HG03045 (cell line): ENCODE data around the gene CCDC74B.
"Not testable (repeated sequence)": the region's sequence is repeated elsewhere in the genome, so short reads cannot be mapped to it uniquely, and the experiment has no call there.

ENCODE experiments used
- ATAC-seq: cut with Tn5 transposase; IDR thresholded peaks from one replicate; pipeline ENCODE4 v1.9.1; 2021; ENCODE audit warnings: mild to moderate bottlenecking, moderate library complexity; ENCODE audit not compliant: unreplicated experiment

Gene CCDC74B

DNA sequence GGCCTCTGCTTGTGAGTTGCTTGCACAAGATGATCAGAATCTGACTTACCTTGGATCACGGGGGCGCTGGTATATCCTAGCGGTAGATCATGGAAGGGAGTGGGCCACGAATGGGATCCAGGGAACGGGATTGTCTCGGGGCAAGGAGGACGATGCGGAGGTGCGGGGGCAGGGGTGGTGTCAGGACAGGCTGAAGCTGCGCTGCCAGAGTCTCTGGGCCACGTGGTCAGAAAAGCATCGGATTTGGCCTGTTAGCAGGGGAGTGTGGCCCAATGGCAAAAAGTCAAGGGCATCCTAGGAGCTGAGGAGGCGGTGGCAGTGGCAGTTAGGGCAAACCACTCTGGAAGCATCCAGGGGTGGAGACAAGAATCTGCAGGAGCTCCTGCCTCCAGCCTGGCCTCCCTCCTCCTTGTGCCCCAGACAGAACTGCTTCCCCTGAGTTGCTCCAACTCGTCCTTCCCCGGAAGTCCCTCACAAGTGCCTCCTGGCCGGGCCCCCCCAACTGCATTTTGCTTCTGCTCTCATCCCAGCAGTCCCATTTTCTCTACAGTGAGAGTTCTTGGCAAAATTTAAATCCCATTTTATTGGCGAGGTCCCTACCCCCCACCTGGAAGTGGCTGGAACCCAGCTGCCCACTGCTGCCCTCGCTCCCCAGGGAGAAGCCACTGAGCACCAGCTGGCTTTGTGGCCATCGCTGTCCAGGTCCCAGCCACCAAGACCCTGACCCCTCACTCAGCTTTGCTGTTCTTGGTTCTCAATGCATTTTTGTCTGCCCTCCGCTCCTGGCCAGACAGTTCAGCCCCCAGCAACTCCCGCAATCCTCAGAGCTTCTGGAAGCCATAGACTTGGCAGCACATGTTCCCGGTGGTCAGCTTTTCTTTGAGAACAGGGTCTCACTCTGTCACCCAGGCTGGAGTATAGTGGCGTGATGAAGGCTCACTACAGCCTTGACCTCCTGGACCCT lies 5.6 kb upstream of the CCDC74B start:
- no peak for ATAC-seq

DNA sequence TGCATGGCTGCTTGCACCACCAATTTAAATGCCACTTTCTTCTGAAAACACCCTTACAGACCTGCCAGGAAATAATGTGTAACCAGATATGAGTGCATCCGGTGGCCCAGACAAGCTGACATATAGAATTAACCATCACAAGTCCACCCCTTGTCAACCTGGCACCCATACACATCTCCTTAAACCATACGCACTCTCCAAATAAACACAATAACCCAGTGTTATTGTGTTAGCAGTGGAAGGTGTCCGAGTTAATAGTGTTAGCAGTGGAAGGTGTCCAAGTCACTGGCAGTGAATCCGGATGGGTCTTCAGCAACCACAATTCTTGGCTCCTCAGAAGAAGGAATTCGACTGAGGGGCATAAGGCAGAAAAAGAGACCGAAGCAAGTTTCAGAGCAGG lies 3.6 kb upstream of the CCDC74B start:
- not testable (repeated sequence) for ATAC-seq

DNA sequence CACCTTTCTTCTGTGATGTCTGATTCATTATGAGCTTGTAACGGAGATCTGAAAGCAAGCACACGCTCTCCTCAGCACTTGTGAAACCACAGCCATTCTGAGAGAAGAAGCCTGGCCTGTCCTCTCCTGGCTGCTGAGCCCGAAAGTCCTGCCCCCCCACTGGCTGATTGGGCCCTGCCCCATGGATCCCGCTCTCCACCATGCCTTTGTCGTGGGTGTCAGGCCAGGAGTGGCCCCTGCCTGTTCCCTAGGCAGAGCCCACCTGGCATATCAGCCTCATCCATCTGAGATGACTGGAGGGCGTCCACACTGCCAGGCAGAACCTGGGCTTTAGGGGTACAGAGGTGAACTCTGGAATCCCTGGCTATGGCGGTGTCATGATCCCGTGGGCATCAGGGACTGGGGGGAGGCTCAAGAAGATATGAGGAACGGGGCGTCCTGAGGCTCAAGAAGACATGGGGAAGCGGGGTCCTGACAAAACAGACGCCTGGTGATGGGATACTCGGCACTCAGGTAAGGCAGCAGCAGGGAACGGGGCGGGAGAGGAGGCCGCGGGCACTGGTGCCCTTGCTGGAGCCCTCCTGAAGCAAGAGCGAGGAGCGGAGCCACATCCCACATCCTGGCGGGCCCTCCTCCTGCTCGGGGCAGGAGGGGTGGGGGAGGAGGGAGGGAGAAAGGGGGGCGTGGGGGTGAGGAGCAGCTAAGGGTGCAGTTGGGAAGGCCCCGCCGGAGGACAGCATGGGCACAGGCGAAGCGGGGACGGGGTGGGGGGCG lies 1.5 kb downstream of the CCDC74B start:
- not testable (repeated sequence) for ATAC-seq

DNA sequence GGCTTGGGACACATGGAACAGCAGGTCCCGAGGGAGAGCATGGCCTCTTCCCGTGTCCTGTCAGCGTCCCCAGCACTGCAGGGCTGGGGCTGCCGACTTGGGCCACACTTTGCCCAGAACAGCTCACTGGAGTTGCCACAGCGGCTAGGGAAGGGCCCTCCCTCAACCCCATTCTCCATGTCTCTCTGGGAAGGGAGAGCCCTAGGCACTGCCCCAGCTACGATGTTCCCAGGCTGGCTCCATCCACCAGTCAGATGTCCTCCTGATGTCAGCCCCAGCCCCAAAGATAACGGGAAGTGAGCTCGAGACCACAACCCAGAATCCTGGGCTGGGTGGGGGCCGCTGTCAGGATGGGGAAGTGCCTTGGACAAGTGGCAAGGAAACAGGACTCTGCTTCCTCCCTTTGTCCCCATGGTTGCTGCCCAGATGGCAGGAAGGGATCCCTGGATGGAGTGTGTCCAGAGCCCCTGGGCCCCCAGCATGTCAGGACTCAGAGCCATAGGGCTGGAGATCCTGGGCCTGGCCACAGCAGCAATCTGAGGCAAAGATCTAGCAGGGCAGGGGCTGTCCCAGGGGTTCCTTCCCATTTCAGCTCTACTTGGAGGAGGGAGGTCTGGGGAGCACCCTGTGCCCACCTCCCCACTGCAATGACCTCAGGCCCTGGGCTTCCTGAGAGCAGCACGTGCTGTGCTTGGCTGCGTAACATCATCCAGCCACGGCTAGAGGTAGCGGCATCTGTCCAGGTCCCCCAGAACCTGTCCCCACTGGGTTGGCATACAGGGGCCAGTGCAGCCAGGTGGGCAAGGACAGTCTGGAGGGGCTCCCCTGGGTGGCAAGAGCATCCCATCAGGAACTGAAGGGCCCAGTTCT lies 2.3 kb downstream of the CCDC74B start:
- not testable (repeated sequence) for ATAC-seq

DNA sequence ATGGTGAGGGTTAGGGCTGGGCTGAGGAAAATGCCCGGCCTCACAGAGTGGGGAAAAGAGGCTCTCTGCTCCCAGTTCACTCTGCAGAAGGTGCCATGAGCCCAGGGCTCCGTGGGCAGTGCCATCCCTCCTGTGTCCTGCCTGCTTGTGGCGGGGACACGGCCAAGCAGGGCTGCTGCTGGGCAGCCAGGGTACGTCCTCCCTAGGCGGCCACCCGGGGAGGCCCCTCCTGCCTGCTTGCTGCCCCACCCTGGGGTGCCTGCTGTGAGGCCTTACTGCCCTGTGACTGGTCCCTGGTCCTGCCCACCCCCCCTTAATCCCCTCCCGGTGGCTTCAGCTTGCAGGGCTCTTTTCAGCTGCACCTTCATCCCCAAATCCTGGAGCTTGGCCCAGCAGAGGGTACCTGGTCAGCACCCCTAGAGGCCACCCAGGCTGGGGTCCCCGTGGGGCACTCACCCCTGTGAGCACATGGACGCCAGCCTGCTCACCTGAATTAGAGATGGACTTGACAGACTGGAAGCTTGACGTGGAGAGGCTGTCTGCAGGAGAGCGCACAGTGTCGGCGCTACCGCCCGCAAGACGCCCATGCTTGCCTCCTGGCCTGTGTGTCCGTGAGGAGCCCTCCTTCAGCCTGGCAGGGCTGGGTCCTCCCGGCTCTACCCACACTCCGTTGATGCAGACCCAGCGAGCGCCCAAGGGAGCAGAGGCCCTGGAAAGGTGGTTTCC lies 3.1 kb downstream of the CCDC74B start:
- not testable (repeated sequence) for ATAC-seq

DNA sequence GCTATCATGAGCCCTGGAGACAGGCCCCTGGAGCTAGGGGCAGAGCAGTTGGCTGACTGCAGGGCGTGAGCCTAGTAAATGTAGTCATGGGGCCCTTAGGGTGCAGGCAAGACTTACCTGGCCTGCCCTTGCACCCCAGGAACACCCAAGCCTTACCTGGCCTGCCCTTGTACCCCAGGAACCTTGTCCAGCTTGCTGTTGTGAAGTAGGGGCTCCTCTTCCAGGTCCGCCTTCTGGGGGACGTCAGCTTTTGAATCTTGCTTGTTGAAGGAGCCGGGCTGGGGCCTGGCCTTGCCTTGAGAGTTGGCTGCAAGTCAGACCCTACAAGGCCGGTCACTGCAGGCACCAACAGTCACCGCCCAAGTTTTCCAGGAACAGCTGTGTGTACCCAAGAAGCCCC lies 3.9 kb downstream of the CCDC74B start:
- not testable (repeated sequence) for ATAC-seq

DNA sequence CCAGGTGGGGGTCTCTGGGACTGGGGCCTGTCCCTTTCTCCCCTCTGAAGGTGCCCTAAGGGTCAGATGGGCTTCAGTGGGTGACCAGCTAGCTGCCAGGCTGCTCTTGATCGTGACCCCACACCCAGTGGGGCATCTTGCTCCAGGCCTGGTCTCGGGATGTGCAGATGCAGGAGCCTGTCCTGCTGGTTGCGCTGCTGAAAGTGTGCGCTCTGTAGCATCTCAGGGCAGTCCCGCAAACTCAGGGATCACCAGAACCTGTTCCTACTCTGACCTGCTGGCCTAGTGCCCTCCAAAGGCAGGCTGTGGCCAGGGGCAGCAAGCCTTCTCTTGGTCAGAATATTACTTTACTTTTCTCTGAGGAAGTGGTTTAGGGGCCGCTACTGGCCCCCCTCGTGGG lies 4.4 kb downstream of the CCDC74B start:
- ATAC-seq = not testable (repeated sequence)

DNA sequence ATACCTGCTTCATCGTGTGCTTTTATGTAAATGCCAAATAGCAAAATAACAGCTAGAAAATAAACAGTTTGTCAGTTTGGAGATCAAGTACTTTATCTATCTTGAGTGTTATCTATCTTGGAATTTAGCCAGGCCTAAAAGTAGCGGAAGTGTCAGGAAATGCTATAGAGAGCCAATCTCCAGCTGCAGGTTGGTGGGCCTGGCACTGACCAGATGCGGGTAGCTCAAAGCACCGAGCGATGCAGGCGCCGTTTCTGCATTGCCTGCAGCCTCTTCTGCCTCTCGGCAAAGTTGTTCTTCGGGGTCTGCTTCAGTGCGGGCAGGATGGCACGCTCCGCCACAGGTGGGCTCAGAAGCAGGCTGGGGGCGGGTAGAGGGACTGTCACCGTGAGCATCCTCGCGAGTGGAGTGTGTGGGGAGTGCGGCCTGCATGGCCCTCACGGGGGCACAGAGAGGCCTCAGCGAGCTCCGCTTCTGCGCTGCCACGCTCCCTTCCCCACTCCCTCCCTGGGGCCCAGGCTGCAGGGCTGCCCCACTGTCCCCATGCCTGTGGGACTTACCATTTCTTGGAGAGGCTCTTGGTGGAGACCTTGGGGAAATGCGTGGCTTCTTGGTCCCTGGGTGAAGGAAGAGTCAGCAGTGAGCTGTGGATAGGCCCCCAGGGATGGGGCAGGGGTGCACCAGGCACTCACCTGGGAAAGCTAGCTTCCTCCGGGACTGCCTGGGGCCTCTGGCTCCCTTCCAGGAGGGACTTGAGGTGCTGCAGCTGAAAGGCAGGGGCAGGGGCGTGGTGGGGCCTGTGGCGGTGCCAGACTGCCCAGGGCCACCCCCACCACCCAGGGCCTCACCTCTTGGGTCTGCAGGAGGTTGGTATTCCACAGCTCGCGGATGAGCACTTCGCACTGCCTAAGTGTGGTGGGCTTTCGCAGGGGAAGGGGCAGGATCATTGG lies 5.3 kb downstream of the CCDC74B start:
- ATAC-seq = not testable (repeated sequence)

DNA sequence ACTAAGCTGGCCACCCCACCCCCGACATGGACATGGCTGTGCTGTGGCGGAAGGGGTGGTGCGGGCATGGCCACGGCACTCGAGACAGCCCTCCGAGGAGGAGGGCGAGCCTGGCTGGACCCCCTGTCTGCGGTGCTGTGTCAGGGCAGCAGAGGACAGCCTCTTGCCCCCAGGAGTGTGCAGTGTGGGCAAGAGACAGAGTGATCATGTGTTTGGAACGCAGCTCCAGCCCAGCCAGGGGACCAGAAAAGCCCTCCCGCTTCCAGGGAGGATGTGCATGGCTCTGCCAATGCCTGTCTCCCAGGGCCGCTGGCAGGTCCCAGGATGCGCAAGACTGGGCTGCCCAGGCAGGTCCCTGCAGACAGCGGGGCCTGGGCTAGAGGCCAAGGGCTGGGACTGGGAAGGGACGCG lies 6.1 kb downstream of the CCDC74B start:
- ATAC-seq = not testable (repeated sequence)

DNA sequence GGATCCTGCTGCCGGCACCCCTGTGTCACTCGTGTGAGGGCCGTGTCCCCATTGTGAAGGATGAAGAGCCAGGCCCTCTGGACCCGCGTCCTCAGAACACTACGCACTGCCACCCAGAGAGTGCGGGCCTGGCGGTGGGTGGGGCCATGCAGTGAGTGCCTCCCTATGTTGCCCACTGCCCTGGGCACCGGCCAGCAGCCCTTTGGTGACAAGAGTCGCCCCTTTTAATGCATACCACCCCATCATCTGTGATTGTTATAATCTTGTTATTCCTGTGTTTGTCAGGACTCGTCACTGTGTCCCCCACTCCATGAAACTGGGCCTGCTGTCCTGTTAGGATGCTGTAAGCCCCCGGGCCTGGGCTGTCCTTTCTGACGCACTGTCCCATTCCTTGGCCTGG lies 6.6 kb downstream of the CCDC74B start:
- ATAC-seq = not testable (repeated sequence)

DNA sequence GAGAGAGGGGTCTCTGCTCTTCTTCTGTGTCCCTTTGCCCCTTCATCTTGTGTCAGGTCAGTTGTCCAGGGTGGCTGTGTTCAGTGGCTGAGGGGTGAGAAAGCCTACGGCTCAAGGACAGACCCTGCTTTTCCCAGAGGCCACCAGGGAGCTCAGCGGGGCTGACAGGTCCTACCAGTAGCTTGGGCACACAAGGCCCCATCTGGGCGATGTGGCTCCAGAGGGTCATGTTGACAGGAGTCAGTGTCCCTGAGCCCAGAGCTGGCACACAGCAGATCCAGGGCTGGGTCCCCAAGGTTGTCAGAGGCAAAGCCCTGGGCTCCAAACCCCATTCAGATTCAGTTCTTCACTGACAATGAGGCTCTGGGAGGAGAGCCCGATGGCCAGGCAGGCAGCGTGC lies 7.8 kb downstream of the CCDC74B start:
- ATAC-seq = not testable (repeated sequence)

DNA sequence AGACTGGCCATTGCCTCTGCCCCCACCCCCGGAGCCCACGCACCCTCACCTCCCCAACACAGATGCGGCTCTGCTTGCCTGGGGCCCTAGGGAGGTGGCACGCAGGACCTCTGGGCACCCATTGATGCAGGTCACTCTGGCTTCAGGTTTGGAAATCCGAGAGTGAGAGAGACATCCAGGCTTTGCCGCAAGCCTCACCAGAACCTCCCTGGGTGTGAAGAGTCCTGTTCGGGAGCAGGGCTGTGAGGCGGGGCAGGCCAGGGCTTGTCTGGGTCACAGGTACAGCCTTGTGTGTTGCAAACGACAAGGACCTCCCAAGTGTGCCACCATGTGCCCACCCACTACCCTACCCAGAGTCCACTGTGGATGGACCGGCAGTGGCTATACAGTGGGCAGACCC lies 8.4 kb downstream of the CCDC74B start:
- ATAC-seq = not testable (repeated sequence)

DNA sequence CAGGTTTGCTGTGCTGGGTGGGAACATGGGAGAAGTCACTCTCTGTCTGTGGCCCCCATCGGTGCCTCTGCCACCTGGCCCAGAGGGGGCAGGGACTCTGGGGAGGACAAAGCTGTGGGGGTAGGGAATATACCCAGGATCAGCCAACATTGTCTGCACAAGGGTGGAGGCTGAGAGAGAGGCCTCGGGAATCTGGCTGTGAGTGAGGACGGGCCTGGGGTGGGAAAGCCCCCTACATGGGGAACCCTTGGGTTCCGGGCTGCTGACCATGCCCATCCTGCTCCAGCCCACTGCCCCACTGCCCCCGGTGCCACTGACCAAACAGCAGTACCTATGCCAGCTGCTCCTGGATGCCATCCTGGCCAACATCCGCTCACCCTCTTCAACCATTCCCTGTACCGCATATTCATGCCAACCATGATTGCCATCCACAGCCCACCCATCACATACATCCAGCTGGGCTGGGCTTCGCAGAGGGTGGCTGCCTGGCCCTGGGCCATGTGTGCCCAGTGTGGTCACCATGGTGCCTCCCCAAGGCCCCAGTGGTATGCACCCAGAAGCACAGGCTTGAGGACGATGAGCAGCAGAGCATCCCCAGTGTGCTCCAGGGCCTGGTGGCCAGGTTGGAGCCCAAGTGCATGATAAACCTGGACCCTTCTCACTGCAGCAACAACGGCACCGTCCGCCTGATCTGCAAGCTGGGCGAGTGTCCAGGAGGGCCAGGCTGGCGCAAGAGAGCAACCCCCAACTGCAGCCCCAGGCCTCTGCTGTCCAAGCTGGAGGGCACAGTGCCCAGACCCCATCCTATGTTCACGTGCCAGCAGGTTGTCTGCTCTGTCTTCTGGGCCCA lies 9.0 kb downstream of the CCDC74B start:
- no peak for ATAC-seq

DNA sequence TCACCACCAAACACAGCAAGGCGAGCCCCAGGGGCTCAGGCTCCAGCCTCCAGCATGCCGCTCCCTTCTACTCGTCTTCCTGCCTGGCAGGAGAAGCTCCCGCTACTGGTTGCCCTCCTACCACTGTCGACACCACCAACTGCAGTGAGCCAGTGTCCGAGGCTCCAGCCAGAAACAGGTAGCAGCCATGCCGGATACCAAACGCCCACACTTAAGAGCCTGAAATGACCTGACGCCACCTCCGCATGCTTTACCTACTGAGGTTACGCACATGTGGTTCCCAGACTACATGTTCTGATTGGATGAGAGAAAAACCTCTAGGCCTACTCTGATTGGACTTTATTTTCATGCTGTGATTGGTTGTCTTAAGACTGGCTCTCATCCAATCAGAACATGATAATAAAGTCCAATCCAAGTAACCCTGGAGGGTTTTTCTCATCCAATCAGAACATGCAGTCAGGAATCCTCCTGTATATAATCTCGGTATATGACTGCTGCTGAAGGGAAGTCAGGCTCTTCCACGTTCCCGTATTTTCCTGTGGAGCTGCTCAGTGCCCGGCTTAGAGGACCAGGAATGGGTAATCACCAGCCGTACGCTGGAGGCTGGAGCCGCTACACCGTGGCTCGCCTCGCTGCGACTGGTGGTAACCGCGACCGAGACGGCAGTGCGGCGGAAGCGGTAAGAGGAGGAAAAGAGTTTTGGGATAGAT lies 15.6 kb downstream of the CCDC74B start, which contains the start of gene POTEF:
Gene POTEF, minus strand, starts transcription at position 103 of the 710 bp plus-strand sequence. CDS start 8,707 bp downstream, outside the sequence.
- not testable (repeated sequence) for ATAC-seq

DNA sequence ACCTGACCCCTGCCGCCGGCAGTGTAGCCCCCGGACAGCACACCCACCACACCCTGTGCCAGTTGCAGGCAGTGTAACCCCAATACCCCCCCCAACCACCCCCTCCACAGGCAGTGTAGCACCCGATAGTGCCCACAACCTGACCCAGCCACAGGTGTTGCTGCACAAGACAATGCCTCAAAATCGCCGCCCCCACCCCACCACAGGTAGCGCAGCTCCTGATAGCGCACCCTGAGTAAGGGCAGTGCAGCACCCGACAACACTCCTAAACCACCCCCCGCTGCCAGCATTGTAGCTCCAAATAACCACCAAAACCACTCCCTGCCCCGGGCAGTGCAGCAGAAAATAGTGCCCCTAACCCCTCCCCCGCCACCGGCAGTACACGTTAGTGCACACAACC lies 16.4 kb downstream of the CCDC74B start:
- ATAC-seq = not testable (repeated sequence)

DNA sequence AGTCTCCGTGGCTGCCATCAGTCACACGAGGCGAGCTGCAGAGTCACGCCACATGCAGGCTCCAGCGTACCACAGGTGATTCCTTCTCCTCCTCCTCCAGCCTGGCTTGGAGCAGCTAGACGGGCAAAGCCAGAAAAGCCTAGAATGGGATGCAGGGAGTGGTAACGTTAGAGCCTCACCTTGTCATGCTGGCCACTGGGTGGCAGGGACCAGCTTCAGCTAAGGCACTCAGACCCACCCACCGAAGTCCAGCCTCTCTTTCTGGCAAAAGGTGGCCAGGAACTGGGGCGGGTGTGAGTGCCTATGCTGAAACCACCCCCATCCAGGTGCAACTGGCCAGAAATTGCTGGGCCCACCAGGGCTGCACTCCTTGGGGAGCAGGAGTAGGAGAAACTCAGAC lies 17.2 kb downstream of the CCDC74B start:
- not testable (repeated sequence) for ATAC-seq

DNA sequence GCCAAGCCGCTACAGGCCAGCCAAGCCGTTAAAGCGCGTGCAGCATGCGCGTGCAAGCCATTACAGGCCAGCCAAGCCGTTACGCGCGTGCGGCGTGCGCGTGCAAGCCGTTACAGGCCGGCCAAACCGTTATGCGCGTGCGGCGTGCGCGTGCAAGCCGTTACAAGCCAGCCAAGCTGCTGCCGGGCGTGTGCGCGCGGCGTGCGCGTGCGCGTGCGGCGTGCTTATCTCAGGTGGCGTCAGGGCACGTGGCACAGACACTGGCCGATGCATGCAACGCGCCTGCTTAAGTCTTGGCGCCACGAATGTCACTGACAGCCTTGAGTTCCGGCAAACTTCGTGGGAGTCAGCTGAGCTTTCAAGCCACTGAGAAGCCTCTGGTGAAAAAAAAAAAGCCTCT lies 24.0 kb downstream of the CCDC74B start:
- not testable (repeated sequence) for ATAC-seq
